Measurements from ENCODE around the gene RALGAPB.

RALGAPB gene

GRCh38 chr20:38472513-38473366 lies at the start of gene RALGAPB:
TSS of gene RALGAPB (plus strand) at chr20:38472843. CDS start at chr20:38488433, 15,590 bp downstream.
- Histone ChIP-seq H3K9me3 (ENCODE audit: insufficient read depth, low read length, severe bottlenecking) (no peaks in the 10 kb centered on the region), H3K79me2 (ENCODE audit: insufficient read depth, low read length) (peaks cover 49% of the 10 kb centered on the region), H3K9ac (ENCODE audit: low read depth, low read length) (peak within 1 kb of the TSS; percentile 67), H3K27ac (ENCODE audit: low read length) (peak within 1 kb of the TSS; percentile 57), H4K20me1 (ENCODE audit: insufficient read depth, low read length) (peaks cover 35% of the 10 kb centered on the region), H3K4me3 (ENCODE audit: low read depth in 1 of 2, low read length in 2 of 2) (peak within 1 kb of the TSS; percentile 54 to 69), H3K4me1 (ENCODE audit: insufficient read depth, low read length) (peaks cover 35% of the 10 kb centered on the region), H2AFZ (ENCODE audit: low read depth, low read length) (peak within 1 kb of the TSS; percentile 96), H3K4me2 (ENCODE audit: insufficient read depth, low read length) (peak within 1 kb of the TSS; percentile 95), H3K36me3 (ENCODE audit: insufficient read depth, low read length) (no peaks in the 10 kb centered on the region), H3K27me3 (ENCODE audit: insufficient read depth, low read length, poor library complexity) (no peaks in the 10 kb centered on the region)
- TF ChIP-seq, protein P1, sequence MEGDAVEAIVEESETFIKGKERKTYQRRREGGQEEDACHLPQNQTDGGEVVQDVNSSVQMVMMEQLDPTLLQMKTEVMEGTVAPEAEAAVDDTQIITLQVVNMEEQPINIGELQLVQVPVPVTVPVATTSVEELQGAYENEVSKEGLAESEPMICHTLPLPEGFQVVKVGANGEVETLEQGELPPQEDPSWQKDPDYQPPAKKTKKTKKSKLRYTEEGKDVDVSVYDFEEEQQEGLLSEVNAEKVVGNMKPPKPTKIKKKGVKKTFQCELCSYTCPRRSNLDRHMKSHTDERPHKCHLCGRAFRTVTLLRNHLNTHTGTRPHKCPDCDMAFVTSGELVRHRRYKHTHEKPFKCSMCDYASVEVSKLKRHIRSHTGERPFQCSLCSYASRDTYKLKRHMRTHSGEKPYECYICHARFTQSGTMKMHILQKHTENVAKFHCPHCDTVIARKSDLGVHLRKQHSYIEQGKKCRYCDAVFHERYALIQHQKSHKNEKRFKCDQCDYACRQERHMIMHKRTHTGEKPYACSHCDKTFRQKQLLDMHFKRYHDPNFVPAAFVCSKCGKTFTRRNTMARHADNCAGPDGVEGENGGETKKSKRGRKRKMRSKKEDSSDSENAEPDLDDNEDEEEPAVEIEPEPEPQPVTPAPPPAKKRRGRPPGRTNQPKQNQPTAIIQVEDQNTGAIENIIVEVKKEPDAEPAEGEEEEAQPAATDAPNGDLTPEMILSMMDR (IDR thresholded peaks at IDR 0.05; ENCODE audit: borderline replicate concordance, extremely low read depth, low read length, poor library complexity, severe bottlenecking), result peak; percentile 67
- TF ChIP-seq EZH2 (IDR thresholded peaks at IDR 0.05; ENCODE audit: borderline replicate concordance, low read depth, low read length, severe bottlenecking), result no peak
- ATAC-seq (ENCODE audit: insufficient read depth, low read depth), result peak; percentile 95
- DNase-seq, result peak; percentile 99

DNA sequence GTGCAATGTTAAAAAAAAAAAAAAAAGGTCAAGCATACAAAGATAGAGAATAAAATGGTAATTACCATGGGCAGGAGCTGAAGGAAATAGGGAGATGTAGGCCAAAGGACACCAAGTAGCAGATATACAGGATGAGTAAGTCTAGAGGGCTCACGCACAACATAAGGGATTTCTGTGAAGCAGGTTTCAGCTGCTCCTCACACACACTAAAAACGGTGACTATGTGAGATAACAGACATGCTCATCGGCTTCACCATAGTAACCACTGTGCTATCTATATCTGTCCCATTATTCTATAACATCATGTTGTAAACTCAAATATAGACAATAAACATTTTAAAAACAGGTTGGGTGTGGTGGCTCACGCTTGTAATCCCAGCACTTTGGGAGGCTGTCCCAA lies 49.1 kb upstream of the RALGAPB start:
- no peak for DNase-seq
- H3K4me2 ChIP-seq (ENCODE audit: insufficient read depth, low read length), result no peak overlapping the region
- H3K79me2 ChIP-seq (ENCODE audit: insufficient read depth, low read length), result peaks cover 64% of the 10 kb centered on the region
- no peak overlapping the region for H3K4me3 ChIP-seq (ENCODE audit: low read depth in 1 of 2, low read length in 2 of 2)
- no peaks in the 10 kb centered on the region for H3K9me3 ChIP-seq (ENCODE audit: insufficient read depth, low read length, severe bottlenecking)
- H4K20me1 ChIP-seq (ENCODE audit: insufficient read depth, low read length), result peaks cover 88% of the 10 kb centered on the region
- TF ChIP-seq EZH2 (IDR thresholded peaks at IDR 0.05; ENCODE audit: borderline replicate concordance, low read depth, low read length, severe bottlenecking), result no peak
- TF ChIP-seq, protein P1 (IDR thresholded peaks at IDR 0.05; ENCODE audit: borderline replicate concordance, extremely low read depth, low read length, poor library complexity, severe bottlenecking), result no peak
- no peaks in the 10 kb centered on the region for H3K27me3 ChIP-seq (ENCODE audit: insufficient read depth, low read length, poor library complexity)
- H3K4me1 ChIP-seq (ENCODE audit: insufficient read depth, low read length), result 0 out of 2 replicates have a peak, but pooled peaks cover under 1% of the 10 kb centered on the region
- H3K36me3 ChIP-seq (ENCODE audit: insufficient read depth, low read length), result peaks cover 100% of the 10 kb centered on the region
- no peak for ATAC-seq (ENCODE audit: insufficient read depth, low read depth)
- H3K27ac ChIP-seq (ENCODE audit: low read length), result no peak overlapping the region
- no peak overlapping the region for H3K9ac ChIP-seq (ENCODE audit: low read depth, low read length)
- H2AFZ ChIP-seq (ENCODE audit: low read depth, low read length), result no peak overlapping the region

- no peak overlapping the region for H3K4me3 ChIP-seq (ENCODE audit: low read depth in 1 of 2, low read length in 2 of 2)
- TF ChIP-seq, protein P1 (IDR thresholded peaks at IDR 0.05; ENCODE audit: borderline replicate concordance, extremely low read depth, low read length, poor library complexity, severe bottlenecking), result no peak
- TF ChIP-seq EZH2 (IDR thresholded peaks at IDR 0.05; ENCODE audit: borderline replicate concordance, low read depth, low read length, severe bottlenecking), result no peak
- no peak overlapping the region for H2AFZ ChIP-seq (ENCODE audit: low read depth, low read length)
- ATAC-seq (ENCODE audit: insufficient read depth, low read depth) (no peak), DNase-seq (no peak)
- no peaks in the 10 kb centered on the region for H3K27me3 ChIP-seq (ENCODE audit: insufficient read depth, low read length, poor library complexity)
- peaks cover 73% of the 10 kb centered on the region for H3K79me2 ChIP-seq (ENCODE audit: insufficient read depth, low read length)
- H3K9me3 ChIP-seq (ENCODE audit: insufficient read depth, low read length, severe bottlenecking), result no peaks in the 10 kb centered on the region
- no peak overlapping the region for H3K4me2 ChIP-seq (ENCODE audit: insufficient read depth, low read length)
- peaks cover 93% of the 10 kb centered on the region for H4K20me1 ChIP-seq (ENCODE audit: insufficient read depth, low read length)
- H3K4me1 ChIP-seq (ENCODE audit: insufficient read depth, low read length), result peaks cover 9% of the 10 kb centered on the region; the same call in 1 of the 2 replicates
- H3K36me3 ChIP-seq (ENCODE audit: insufficient read depth, low read length), result peaks cover 100% of the 10 kb centered on the region
- no peak overlapping the region for H3K9ac ChIP-seq (ENCODE audit: low read depth, low read length)
- H3K27ac ChIP-seq (ENCODE audit: low read length), result no peak overlapping the region
Measured at GRCh38 chr20:38424401-38424800, 48.2 kb upstream of the RALGAPB start.

All from DND-41 (cell line).